Measurements from ENCODE around the gene AGBL1. TPM values are rescaled to one million over a fixed set of nuclear protein-coding genes. Genes with fewer than 3 reads are reported as not detected.

AGBL1 gene
- total RNA-seq, 1 donor from 2014 or later = 0.07 TPM

GRCh38 chr15:86135041-86135440 lies 55.4 kb downstream of the AGBL1 start:
- Mint-ChIP-seq H3K9me3 (no peaks in the 10 kb centered on the region), H3K27me3 (peaks cover 9% of the 10 kb centered on the region), H3K27ac (no peak overlapping the region), H3K4me1 (ENCODE audit: unreplicated experiment) (no peaks in the 10 kb centered on the region), H3K36me3 (no peaks in the 10 kb centered on the region), H3K4me3 (no peak overlapping the region)
- no peak for DNase-seq (ENCODE audit: extremely low spot score, unreplicated experiment)
- no peak for TF ChIP-seq CTCF (conservative IDR thresholded peaks at IDR 0.05)

GRCh38 chr15:86136861-86137260 lies 57.2 kb downstream of the AGBL1 start:
- Mint-ChIP-seq H3K4me1 (ENCODE audit: unreplicated experiment) (no peaks in the 10 kb centered on the region), H3K27me3 (peaks cover 15% of the 10 kb centered on the region), H3K4me3 (no peak overlapping the region), H3K27ac (no peak overlapping the region), H3K36me3 (no peaks in the 10 kb centered on the region), H3K9me3 (no peaks in the 10 kb centered on the region)
- TF ChIP-seq CTCF (conservative IDR thresholded peaks at IDR 0.05) = no peak
- no peak for DNase-seq (ENCODE audit: extremely low spot score, unreplicated experiment)

GRCh38 chr15:86138798-86139197 lies 59.1 kb downstream of the AGBL1 start:
- Mint-ChIP-seq H3K4me1 (ENCODE audit: unreplicated experiment) (no peaks in the 10 kb centered on the region), H3K27me3 (peaks cover 13% of the 10 kb centered on the region), H3K27ac (no peak overlapping the region), H3K9me3 (no peaks in the 10 kb centered on the region), H3K36me3 (no peaks in the 10 kb centered on the region), H3K4me3 (no peak overlapping the region)
- no peak for DNase-seq (ENCODE audit: extremely low spot score, unreplicated experiment)
- TF ChIP-seq CTCF (conservative IDR thresholded peaks at IDR 0.05) = no peak

- no peaks in the 10 kb centered on the region for H3K36me3 Mint-ChIP-seq
- no peak for DNase-seq (ENCODE audit: extremely low spot score, unreplicated experiment)
- H3K4me1 Mint-ChIP-seq (ENCODE audit: unreplicated experiment) = no peaks in the 10 kb centered on the region
- peaks cover 13% of the 10 kb centered on the region for H3K27me3 Mint-ChIP-seq
- H3K4me3 Mint-ChIP-seq = no peak overlapping the region
- H3K27ac Mint-ChIP-seq = no peak overlapping the region
- peak; percentile 67 for TF ChIP-seq CTCF (conservative IDR thresholded peaks at IDR 0.05)
- H3K9me3 Mint-ChIP-seq = no peaks in the 10 kb centered on the region
Observed at GRCh38 chr15:86139828-86140227, 60.2 kb downstream of the AGBL1 start.

GRCh38 chr15:86154705-86155104 lies 75.0 kb downstream of the AGBL1 start:
- Mint-ChIP-seq H3K9me3 (no peaks in the 10 kb centered on the region), H3K4me1 (ENCODE audit: unreplicated experiment) (no peaks in the 10 kb centered on the region), H3K27ac (no peak overlapping the region), H3K27me3 (peaks cover 24% of the 10 kb centered on the region), H3K36me3 (no peaks in the 10 kb centered on the region), H3K4me3 (no peak overlapping the region)
- TF ChIP-seq CTCF (conservative IDR thresholded peaks at IDR 0.05) = no peak
- DNase-seq (ENCODE audit: extremely low spot score, unreplicated experiment) = no peak

GRCh38 chr15:86155551-86155950 lies 75.9 kb downstream of the AGBL1 start:
- Mint-ChIP-seq H3K27ac (no peak overlapping the region), H3K27me3 (peaks cover 26% of the 10 kb centered on the region), H3K36me3 (no peaks in the 10 kb centered on the region), H3K4me3 (no peak overlapping the region), H3K9me3 (no peaks in the 10 kb centered on the region), H3K4me1 (ENCODE audit: unreplicated experiment) (no peaks in the 10 kb centered on the region)
- no peak for DNase-seq (ENCODE audit: extremely low spot score, unreplicated experiment)
- TF ChIP-seq CTCF (conservative IDR thresholded peaks at IDR 0.05) = no peak

Data from type B pancreatic cell (in vitro differentiated cells).